ENCODE results near the gene XPO6.

DNA sequence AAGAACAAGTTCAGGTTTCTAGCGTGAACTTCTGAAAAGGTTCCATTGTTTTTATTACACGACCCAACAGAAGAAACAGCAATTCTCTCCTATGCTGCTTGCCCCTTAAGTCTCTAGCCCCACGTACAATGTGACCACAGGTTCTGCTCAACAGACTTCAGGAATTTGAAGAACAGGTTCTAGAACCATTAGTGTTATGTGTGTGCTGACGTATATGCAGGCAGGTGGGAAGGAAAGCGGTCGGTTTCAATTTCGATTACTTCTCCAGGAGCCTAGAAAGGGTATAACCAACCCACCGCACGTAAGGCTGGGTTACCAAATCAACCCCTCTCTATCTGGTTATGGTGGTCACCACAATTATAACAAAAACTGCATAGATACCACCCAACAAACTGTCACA, 39.4 kb downstream of the XPO6 start:
- TF ChIP-seq, protein P1, sequence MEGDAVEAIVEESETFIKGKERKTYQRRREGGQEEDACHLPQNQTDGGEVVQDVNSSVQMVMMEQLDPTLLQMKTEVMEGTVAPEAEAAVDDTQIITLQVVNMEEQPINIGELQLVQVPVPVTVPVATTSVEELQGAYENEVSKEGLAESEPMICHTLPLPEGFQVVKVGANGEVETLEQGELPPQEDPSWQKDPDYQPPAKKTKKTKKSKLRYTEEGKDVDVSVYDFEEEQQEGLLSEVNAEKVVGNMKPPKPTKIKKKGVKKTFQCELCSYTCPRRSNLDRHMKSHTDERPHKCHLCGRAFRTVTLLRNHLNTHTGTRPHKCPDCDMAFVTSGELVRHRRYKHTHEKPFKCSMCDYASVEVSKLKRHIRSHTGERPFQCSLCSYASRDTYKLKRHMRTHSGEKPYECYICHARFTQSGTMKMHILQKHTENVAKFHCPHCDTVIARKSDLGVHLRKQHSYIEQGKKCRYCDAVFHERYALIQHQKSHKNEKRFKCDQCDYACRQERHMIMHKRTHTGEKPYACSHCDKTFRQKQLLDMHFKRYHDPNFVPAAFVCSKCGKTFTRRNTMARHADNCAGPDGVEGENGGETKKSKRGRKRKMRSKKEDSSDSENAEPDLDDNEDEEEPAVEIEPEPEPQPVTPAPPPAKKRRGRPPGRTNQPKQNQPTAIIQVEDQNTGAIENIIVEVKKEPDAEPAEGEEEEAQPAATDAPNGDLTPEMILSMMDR (IDR thresholded peaks at IDR 0.05), result no peak
- no peak for TF ChIP-seq POLR2A (IDR thresholded peaks at IDR 0.05)
